DOHH2 (cell line): ENCODE results near the gene SNX13.

Experiments used
- CTCF ChIP-seq: fragments of 200-600 bp; sonication (generic); IDR thresholded peaks from one replicate; pipeline ENCODE4 v1.5.1; 2014; ENCODE audit warnings: antibody characterized with exemption, mild to moderate bottlenecking, low read depth, low read length; ENCODE audit not compliant: poor library complexity, severe bottlenecking
- EZH2phosphoT487 ChIP-seq: fragments of 200-600 bp; sonication (generic); IDR thresholded peaks from 2 replicates; pipeline ENCODE4 v1.6.1; 2017; ENCODE audit warnings: borderline replicate concordance, mild to moderate bottlenecking, antibody characterized with exemption, low read length, moderate library complexity, mixed read lengths

- TF ChIP-seq CTCF: no peak
- TF ChIP-seq EZH2phosphoT487: no peak
Measured at GRCh38 chr7:17910377-17910776, 29.9 kb downstream of the SNX13 start.
